Measurements from ENCODE around the gene FOXA1.

The FOXA1 gene

GRCh38 chr14:37602605-37603453 is 7.8 kb upstream of the FOXA1 start:
- no peak for DNase-seq (ENCODE audit: low spot score)

- DNase-seq (ENCODE audit: low spot score): no peak
These were observed 6.8 kb upstream of the FOXA1 start for GRCh38 chr14:37601865-37602264.

DNA sequence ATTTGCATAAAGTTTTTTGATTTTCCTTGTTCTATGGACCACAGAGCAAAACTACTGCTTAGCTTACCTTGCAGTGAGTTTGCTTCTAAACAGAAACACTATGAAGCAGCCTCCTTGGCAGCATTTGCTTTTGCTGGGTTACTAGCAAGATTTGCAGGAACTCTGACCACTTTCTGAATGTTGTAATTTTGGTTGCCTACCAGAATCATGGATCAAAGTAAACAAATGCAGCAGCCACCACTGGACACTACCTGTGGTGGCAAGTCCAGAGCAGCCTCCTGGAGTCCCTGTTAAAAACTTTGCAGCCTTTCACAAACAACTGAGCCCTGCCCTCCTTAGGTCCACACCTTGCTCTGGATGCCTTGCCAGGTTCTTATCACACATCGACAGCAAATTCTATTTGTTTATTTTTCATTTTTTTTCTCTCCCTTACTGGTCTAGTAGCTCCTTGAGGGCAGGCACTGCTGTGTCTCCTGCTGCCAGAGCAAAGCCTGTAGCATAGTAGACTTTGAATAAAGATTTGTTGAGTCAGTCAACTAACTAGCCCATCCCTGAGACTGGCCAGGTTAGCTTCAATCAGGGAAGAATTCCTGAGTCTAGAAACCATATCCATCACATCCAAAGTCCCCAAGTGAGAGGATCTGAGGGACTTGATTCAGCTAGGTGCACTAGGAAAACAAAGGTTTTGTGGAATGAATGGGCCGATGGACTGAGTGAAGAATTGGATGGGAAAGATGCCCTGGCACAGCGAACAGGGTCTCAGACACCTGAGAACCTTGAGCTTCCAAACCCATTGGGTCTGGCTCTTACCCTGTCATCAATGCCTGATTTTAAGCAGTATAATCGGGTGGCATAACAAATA is 6.1 kb upstream of the FOXA1 start:
- no peak for DNase-seq (ENCODE audit: low spot score)

DNA sequence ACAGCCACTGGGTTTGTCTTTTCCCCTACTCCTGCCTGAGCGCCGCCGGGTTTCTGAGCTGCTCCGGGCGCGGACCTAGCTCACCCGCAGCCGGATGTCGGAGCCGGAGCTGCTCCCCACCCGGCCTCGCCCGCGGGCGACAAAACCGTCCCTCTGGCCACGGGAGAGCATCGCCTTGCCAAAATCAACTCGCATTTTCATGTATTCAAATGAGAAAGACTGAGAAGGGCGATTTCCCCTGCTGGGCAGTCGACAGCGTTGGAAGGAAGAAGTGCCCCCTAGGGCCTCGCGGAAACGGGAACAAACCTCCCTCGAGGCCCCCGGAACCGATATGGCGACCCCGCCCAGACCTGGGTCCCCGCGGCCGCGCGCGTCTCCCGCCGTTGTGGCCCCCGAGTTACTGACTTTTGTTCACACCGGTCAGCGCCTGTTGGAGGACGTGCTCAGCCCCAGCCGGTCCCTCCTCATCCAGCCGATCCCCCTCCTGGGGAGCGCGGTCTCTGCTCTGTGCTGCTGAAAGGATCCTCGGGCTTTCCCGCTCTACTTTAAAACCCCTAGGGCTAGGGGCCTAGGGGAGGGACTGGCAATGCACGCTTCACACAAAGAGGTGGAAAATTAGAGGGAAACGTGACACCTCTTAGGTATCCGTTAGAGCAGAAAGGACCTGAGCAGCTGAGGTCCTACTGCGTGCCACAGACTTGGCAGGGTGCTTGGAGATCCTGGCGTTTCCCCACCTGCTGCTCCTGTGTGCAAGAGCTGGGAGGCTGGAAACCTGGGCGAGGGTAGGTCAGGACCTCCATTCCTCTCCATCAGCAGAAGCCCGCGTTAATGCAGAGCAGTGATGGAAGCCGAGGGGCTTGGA is 4.7 kb upstream of the FOXA1 start:
- DNase-seq (ENCODE audit: low spot score): no peak

DNA sequence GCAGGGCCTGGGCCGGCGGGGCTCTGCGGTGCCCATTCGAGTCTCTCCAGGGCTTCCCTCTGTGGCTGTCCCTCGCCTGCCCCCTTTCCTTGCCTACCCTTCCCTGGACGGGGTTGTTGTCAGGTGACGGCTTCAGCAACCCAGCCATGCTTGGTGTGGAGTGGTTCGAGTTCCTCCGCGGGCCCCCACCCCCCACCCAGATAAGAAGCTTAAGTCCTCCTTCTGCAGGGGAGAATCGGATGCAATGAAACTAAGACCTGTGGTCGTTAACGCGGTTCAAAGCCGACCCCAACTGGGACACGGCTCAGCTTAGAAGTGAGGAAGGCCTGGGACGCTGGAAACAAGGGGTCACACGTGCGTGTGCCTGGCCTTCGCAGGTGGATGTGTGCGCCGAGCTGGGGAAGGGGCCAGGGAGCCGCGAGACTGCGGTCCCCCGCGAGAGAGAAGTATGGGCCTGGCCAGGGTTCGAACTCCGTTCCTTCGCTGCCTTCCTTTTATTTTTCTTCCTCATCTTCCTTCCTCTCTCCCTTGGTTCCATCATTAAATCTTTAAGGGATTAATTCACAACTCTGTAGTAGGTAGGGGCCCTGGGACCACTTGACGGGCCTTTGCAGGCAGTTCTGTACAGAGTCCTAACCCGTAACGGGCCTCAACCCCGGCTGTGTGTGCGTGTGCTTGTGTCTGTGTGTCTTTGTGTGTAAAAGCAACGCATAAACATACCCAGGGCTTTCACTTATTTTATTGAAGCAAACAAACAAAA is 3.9 kb upstream of the FOXA1 start:
- no peak for DNase-seq (ENCODE audit: low spot score)

- no peak for DNase-seq (ENCODE audit: low spot score)
These were observed 3.1 kb upstream of the FOXA1 start for GRCh38 chr14:37597914-37598746.

GRCh38 chr14:37597538-37597913 is 2.5 kb upstream of the FOXA1 start:
- peak; percentile 63 for DNase-seq (ENCODE audit: low spot score)

GRCh38 chr14:37596790-37597472 is 1.9 kb upstream of the FOXA1 start:
- DNase-seq (ENCODE audit: low spot score): no peak

DNA sequence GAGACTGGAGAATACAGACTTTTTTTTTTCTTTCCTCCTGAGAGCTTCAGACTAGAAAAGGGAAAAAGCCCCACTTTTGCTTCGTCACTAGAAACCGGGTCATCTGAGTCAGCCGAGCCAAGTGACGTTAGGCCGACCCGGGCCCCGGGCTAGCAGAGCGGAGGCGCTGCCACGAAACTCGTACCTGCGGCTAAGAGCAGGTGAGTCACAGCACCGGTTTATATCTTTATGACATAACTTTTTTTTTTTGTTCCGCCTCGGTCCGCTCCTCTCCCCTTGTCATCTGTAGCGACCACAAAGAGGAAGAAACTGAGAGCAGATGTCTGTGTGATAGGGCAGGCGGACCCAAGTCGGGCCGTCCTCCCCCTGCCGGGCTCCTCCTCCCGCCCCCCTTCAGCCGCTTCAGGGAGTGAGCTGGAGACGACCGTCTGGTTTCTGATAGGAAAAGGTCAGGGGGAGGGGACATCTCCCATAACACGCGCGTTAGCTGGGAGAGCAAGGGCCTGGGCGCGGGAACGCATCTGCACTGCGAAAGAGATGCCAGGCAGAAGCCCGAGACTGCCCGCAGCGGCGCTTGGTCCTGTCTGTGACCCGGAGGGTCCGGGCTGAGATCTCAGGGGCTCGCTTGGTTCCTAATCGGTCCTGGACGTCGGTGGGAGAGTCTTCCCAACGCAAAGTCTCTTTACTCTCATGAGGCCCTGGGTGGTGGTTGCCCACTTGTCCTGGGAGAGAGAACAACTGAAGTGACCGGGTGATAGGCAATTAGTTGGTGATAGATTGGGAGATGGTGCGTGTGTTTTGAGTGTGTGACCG is 966 bp upstream of the FOXA1 start:
- DNase-seq (ENCODE audit: low spot score): peak; percentile 97

GRCh38 chr14:37594238-37594970 is 645 bp downstream of the FOXA1 start:
- peak; percentile 87 for DNase-seq (ENCODE audit: low spot score)

DNA sequence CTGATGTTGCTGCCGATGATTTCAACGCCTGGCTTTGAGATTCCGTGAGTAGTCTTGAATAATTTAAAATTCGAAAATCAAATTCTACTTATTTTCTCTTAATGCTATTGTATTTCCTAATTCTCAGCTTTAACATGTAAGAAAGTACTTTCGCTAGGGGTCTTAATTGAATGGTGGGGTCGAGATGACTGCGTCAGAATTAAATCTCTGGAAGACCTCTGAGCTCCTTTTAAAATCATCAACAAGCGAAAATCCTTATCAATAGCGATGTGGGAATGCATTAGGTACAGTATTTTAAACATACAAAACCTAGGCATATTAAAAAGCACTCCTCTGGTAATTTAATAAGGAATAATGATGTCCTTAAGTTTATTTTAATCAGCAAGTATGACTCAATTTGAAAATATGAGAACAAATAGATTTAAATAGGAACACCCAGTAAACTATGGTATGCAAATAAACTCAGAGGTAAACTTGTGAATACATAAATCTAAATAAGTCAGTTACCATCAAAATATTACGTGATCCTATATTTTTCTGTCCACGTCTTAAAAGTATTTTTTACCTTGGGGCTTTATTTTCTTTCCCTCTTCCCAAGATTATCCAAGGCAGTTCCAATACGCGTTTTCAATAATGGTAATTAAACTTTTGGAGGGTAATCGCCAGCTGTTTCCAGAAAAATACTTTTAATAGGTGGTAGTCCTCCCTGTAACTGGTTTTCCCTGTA is 1.4 kb downstream of the FOXA1 start:
- DNase-seq (ENCODE audit: low spot score): no peak

DNA sequence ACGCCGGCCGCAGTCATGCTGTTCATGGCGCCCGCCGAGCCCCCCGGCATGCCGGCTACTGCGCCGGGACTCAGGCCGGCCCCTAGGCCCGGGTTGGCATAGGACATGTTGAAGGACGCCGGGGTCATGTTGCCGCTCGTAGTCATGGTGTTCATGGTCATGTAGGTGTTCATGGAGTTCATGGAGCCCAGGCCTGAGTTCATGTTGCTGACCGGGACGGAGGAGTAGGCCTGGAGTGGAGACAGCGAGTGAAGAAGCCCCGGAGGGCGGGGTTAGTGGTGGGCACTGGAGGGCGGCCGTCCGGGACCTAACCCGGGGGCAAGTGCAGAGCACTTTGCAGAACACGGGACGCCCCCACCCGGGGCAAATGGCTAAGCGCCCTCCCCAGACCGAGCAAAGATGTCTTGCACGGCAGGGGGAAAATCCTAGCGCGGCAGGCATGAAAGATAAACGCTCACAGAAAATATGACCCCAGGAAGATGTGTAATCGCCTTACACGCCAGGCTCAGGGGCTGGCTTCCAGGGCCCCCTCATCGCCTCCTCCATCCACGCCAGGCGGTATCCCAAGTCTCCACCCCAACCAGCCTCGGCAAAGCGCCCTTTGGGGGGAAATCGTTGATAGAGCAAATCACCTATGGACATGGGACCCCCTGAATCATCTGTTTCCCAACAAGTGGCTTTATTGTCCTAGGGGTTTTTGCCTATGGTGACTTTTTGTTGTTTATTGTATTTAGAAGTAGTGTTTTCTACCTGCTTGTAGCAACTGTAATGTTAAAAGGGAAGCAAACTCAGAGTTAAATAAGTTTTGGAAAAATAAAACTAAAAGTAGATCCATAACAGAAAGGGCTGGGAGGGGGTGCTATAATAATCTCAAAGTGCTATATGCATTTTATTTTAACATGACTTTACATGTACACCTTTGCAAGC is 2.3 kb downstream of the FOXA1 start:
- no peak for DNase-seq (ENCODE audit: low spot score)

DNA sequence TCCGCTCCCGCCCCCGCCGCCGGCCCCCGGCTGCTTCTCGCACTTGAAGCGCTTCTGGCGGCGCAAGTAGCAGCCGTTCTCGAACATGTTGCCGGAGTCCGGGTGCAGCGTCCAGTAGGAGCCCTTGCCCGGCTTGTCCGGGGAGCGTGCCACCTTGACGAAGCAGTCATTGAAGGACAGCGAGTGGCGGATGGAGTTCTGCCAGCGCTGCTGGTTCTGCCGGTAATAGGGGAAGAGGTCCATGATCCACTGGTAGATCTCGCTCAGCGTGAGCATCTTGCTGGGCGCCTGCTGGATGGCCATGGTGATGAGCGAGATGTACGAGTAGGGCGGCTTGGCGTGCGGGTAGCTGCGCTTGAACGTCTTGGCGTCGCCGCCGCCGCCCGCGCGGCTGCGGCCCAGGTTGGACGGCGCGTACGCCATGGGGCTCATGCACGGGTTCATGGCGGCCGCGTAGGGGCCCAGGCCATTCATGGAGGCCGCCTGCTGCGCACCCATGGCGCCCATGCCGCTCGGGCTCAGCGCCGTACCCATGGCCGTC is 3.0 kb downstream of the FOXA1 start:
- no peak for DNase-seq (ENCODE audit: low spot score)

GRCh38 chr14:37591311-37591940 is 3.6 kb downstream of the FOXA1 start:
- no peak for DNase-seq (ENCODE audit: low spot score)

GRCh38 chr14:37590428-37591139 is 4.5 kb downstream of the FOXA1 start:
- DNase-seq (ENCODE audit: low spot score): no peak
